GM03348 (cell line): ENCODE results near the gene GAGE12C.
"Not testable (repeated sequence)": the region's sequence is repeated elsewhere in the genome, so short reads cannot be mapped to it uniquely, and the experiment has no call there.

Source experiments
- DNase-seq: peaks from one replicate; pipeline ENCODE4 v3.0.0; 2012; ENCODE audit warnings: low spot score

GAGE12C gene, protein sequence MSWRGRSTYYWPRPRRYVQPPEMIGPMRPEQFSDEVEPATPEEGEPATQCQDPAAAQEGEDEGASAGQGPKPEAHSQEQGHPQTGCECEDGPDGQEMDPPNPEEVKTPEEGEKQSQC

GRCh38 chrX:49531877-49532276 lies at the start of gene GAGE12C:
GAGE12C (plus strand) TSS chrX:49532177; CDS start chrX:49533332, 1,155 bp downstream.
- not testable (repeated sequence) for DNase-seq

- not testable (repeated sequence) for DNase-seq
Observed at GRCh38 chrX:49541433-49541832, 9.5 kb downstream of the GAGE12C start, which contains the start of gene GAGE12D. GAGE12D (plus strand) TSS chrX:49541733; CDS start chrX:49542888, 1,155 bp downstream.

DNA sequence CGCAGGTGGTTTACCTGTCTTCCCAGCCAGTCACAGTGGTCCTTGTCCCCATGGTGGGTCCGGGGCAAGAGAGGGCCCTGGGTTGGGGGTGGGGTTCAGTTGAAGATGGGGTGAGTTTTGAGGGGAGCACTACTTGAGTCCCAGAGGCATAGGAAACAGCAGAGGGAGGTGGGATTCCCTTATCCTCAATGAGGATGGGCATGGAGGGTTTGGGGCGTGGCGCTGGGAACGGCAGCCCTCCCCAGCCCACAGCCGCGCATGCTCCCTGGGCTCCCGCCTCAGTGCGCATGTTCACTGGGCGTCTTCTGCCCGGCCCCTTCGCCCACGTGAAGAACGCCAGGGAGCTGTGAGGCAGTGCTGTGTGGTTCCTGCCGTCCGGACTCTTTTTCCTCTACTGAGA lies 19.0 kb downstream of the GAGE12C start, which contains the start of gene GAGE12E:
TSS of gene GAGE12E (plus strand) at position 301 of the 400 bp plus-strand sequence. CDS start 1,155 bp downstream, outside the sequence.
- not testable (repeated sequence) for DNase-seq

DNA sequence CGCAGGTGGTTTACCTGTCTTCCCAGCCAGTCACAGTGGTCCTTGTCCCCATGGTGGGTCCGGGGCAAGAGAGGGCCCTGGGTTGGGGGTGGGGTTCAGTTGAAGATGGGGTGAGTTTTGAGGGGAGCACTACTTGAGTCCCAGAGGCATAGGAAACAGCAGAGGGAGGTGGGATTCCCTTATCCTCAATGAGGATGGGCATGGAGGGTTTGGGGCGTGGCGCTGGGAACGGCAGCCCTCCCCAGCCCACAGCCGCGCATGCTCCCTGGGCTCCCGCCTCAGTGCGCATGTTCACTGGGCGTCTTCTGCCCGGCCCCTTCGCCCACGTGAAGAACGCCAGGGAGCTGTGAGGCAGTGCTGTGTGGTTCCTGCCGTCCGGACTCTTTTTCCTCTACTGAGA lies 28.6 kb downstream of the GAGE12C start, which contains the start of gene GAGE12F:
TSS of gene GAGE12F (plus strand) at position 301 of the 400 bp plus-strand sequence. CDS start 1,155 bp downstream, outside the sequence.
- not testable (repeated sequence) for DNase-seq

DNA sequence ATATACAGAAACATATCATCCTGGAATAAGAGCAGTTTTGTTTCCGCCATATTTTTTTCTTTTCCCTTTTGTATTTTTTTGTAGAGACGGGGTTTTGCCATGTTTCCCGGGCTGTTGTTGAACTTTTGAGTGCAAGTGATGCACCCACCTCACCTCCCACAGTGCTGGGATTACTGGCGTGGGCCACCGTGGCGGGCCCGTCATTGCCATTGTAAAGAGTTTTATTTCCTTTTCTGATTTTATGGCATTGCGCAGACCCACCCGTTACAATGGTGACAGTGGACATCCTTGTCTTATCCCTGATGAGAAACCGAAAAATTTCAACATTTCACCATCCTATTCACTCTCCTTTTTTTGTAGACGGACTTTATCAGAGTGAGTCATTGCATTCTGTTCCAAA lies 36.8 kb downstream of the GAGE12C start:
- not testable (repeated sequence) for DNase-seq

DNA sequence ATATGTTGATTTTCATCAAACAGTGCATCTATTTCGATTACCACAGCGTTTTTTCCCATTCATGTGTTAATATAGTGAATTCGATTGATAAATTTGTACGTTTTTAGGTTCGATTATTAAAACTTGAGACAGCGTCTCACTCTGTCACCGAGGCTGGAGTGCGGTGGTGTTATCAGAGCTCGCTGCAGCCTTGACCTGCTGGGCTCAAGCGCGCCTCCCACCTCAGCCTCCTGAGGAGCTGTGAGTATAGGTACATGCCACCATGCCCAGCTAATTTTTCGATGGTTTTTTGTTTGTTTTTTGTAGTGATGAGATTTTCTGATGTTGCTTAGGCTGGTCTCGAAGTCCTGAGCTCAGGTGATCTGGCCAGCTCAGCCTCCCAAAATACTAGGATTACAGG lies 37.2 kb downstream of the GAGE12C start:
- DNase-seq: not testable (repeated sequence)

- not testable (repeated sequence) for DNase-seq
Observed at GRCh38 chrX:49570100-49570499, 38.1 kb downstream of the GAGE12C start, which contains the start of gene GAGE12G. GAGE12G (plus strand) TSS chrX:49570400; CDS start chrX:49571555, 1,155 bp downstream.

DNA sequence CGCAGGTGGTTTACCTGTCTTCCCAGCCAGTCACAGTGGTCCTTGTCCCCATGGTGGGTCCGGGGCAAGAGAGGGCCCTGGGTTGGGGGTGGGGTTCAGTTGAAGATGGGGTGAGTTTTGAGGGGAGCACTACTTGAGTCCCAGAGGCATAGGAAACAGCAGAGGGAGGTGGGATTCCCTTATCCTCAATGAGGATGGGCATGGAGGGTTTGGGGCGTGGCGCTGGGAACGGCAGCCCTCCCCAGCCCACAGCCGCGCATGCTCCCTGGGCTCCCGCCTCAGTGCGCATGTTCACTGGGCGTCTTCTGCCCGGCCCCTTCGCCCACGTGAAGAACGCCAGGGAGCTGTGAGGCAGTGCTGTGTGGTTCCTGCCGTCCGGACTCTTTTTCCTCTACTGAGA lies 47.7 kb downstream of the GAGE12C start, which contains the start of gene GAGE12H:
TSS of gene GAGE12H (plus strand) at position 301 of the 400 bp plus-strand sequence. CDS start 1,155 bp downstream, outside the sequence.
- not testable (repeated sequence) for DNase-seq
